Stimulated activated CD8-positive, alpha-beta memory T cell treated with anti-CD3 and anti-CD28 coated beads, Interleukin-4, amount 100 ng/mL, for 1 hour (primary cell): ENCODE measurements around the gene EEF1B2.
"Not testable (repeated sequence)": the region's sequence is repeated elsewhere in the genome, so short reads cannot be mapped to it uniquely, and the experiment has no call there.

Experiments used
- DNase-seq, 2 donors: peaks; one replicate each; pipeline ENCODE4 v3.0.0-alpha.2; 2020; ENCODE audit warnings: low read depth in 2 of 2, low spot score in 1 of 2

Gene EEF1B2

GRCh38 chr2:206163251-206163880 is 3.7 kb downstream of the EEF1B2 start:
- DNase-seq = no peak

- DNase-seq = no peak
These were observed 4.7 kb downstream of the EEF1B2 start for GRCh38 chr2:206164261-206164862.

GRCh38 chr2:206168230-206168629 is 8.5 kb downstream of the EEF1B2 start:
- not testable (repeated sequence) for DNase-seq

DNA sequence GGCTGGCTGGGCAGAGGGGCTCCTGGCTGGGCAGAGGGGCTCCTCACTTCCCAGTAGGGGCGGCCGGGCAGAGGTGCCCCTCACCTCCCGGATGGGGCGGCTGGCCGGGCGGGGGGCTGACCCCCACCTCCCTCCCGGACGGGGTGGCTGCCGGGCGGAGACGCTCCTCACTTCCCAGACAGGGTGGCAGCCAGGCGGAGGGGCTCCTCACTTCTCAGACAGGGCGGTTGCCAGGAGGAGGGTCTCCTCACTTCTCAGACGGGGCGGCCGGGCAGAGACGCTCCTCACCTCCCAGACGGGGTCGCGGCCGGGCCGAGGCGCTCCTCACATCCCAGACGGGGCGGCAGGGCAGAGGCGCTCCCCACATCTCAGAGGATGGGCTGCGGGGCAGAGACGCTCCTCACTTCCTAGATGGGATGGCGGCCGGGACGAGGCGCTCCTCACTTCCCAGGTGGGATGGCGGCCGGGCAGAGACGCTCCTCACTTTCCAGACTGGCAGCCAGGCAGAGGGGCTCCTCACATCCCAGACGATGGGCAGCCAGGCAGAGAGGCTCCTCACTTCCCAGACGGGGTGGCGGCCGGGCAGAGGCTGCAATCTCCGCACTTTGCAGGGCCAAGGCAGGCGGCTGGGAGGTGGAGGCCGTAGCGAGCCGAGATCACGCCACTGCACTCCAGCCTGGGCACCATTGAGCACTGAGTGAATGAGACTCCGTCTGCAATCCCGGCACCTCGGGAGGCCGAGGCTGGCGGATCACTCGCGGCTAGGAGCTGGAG is 12.1 kb downstream of the EEF1B2 start:
- not testable (repeated sequence) for DNase-seq

- DNase-seq = no peak
These were observed 13.5 kb downstream of the EEF1B2 start for GRCh38 chr2:206173147-206173546.

DNA sequence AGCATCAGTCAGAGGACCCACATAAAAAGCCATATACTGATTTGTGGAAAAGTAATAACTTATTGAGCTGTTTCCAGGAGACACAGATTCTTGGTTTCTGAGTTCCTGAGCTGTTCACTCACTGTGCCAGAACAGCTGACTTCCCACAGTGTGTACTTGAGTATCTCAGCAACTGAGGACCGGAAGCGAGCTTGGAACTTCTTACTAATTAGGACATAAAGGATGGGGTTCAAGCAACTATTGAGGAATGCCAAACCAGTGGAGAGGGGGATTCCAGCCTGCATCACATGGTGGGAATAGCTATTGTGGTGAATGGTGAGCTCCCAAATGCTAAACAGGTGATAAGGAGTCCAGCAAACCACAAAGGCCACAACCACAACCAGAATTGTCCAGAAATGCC is 16.4 kb downstream of the EEF1B2 start:
- no peak for DNase-seq

- DNase-seq = no peak
These were observed 17.2 kb downstream of the EEF1B2 start for GRCh38 chr2:206176901-206177300.

DNA sequence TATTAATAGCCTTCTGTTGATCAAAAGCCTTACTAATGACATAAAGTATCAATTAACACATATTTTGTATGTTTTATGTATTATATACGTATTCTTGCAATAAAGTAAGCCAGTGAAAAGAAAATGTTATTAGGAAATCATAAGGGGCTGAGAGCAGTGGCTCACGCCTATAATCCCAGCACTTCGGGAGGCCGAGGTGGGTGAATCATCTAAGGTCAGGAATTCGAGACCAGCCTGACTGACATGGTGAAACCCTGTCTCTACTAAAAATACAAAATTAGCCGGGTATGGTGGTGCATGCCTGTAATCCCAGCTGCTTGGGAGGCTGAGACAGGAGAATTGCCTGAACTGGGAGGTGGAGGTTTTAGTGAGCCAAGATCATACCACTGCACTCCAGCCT is 21.8 kb downstream of the EEF1B2 start:
- DNase-seq = not testable (repeated sequence)

- no peak for DNase-seq
These were observed 30.0 kb downstream of the EEF1B2 start for GRCh38 chr2:206189691-206190090.

- no peak for DNase-seq
These were observed 30.4 kb downstream of the EEF1B2 start for GRCh38 chr2:206190111-206190510.

- no peak for DNase-seq
These were observed 31.0 kb downstream of the EEF1B2 start for GRCh38 chr2:206190689-206191088.

DNA sequence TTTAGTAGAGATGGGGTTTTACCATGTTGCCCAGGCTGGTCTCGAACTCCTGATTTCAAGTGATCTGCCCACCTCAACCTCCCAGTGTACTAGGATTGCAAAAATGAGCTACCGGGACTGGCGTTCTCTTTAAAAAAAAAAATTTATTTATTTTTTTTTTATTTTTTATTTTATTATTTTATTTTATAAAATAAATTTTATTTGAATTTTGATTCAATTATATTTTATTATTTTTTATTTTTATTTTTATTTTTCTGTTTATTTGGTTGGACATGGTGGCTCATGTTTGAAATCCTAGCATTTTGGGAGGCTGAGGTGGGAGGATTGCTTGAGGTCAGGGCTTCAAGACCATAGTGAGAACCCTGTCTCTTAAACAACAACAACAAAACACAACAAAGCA is 32.5 kb downstream of the EEF1B2 start:
- no peak for DNase-seq

DNA sequence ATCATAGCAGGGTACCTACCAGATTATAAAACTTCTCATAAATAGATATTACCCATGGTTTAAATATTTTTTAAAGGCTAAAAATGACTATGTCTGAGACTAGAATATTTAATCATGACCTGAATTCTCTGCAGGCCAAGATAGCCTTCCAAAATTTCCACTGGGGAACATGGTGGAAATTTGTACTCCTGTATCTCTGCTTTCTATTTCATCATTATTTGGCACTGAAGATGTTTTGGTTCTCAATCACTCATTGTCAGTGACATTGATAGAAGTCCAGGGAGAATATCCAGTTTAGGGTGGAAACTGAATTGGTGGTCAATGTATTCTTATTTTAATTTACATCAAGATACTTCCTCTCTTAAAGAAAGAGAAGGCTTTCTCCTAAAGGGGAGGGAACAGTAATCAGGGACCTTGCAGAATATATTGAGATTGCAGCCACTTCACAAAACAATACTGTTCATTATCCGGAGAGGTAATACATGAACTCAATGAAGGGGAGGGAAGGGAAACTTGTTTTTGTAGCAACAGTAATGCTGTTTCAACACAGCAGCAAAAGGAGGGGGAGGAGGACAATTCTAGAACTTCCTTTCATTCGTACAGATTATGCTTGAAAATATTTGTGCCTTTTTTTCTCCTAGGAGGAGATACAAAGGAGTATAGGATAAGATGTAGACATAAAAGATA is 34.1 kb downstream of the EEF1B2 start:
- no peak for DNase-seq

DNA sequence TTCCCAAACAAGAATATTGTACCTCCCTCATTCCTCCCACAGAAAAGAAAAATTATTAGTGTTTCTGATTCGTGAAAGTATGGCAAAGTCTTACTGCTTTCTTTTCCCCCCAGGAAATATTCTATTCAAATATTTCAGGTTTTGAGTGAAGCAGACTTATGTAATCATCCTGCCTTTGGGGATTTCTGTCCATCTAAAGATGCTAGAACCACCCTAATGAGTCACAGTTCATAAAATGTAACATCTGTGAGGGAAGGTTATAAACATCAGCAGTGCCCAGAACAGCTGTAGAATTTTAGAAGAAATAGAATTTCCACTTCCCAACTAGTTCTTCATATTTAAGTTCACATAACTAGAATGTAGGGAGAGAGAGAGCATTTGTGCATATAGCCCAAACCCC is 39.0 kb downstream of the EEF1B2 start:
- no peak for DNase-seq

GRCh38 chr2:206201075-206201848 is 41.6 kb downstream of the EEF1B2 start:
- DNase-seq = no peak

DNA sequence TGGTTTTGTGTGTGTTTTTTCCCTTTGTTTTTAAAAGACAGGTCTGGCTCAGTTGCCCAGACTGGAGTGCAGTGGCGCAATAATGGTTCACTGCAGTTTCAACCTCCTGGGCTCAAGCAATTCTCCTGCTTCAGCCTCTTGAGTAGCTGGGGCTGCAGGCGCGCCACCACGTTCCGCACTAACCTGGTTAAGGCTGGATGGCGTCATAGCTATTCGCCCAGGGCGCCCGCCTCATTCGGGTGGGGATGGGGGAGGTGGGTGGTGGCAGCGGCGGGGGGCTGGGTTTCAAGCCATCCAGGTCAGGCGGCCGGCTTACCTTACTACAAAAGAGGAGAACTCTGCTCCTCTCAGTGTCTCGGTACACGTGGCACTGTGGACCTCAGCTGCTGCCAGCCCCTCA is 42.8 kb downstream of the EEF1B2 start:
- DNase-seq = no peak

- DNase-seq = no peak
These were observed 43.6 kb downstream of the EEF1B2 start for GRCh38 chr2:206203331-206203730.

GRCh38 chr2:206204710-206205109 is 45.0 kb downstream of the EEF1B2 start:
- DNase-seq = no peak

DNA sequence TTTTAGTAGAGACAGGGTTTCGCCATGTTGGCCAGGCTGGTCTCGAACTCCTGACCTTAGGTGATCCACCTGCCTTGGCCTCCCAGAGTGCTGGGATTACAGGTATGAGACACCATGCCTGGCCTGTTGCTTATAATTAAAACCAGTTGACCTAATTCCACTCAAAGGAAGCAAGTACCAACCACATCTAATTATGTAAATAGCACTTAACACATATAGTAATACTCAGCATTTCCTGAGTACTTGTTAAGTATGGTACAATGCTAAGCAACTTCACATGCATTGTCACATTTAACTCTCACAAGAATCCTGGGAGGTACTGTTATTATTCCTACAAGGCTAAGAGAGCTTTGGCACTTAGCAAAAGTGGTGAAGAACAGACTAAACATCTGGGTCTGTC is 47.6 kb downstream of the EEF1B2 start:
- DNase-seq = not testable (repeated sequence)

DNA sequence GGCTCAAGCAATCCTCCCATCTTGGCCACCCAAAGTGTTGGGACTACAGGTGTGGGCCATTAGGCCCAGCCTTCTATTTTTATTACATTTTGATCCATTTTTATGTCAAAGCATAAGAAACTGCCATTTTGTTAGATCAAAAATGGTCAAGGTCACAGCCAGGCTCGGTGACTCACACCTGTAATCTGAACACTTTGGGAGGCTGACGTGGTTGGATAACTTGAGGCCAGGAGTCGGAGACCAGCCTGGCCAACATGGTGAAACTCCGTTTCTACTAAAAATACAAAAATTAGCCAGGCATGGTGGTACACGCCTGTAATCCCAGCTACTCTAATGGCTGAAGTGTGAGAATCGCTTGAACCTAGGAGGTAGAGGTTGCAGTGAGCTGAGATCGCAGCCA is 49.2 kb downstream of the EEF1B2 start:
- DNase-seq = no peak

DNA sequence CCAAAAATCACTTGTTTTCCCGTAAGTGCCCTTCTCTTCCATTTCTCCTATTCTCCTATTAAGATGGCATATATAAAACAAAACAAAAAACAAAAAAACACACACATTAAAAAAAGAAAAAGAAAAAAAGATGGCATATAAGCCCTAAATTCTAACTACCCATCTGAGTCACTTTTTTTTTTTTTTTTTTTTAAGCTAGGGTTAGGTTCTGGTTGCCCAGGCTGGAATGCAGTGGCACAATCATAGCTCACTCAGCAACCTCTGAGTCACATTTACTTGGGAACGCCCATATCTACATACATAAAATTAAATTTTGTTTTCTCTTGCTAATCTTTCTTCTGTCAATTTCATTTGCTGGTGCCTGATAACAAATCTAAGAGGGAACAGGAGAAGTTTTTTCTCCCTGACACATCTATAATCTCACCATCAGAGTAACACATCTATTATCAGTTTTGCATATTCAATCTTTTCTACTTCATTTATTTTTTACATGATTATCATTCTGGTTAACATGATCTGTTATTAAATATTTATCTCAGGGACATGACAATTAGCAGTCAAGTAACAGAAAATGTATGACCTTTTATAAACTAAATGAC is 52.1 kb downstream of the EEF1B2 start:
- no peak for DNase-seq
